RWPE1 (cell line): ENCODE measurements around the gene ZNF146.

ENCODE experiments used
- CTCF ChIA-PET: fragments of 350-600 bp; sonication (Branson Sonifier 250); formaldehyde crosslinking; extraction: SDS; loops from one replicate; lab custom pipeline; 2021; lab: Yijun Ruan, JAX
- POLR2A ChIA-PET: fragments of 400-600 bp; formaldehyde crosslinking; extraction: SDS; loops from one replicate; lab custom pipeline; 2020; ENCODE audit warnings: antibody characterized with exemption; ENCODE audit not compliant: low non-redundant PET; lab: Yijun Ruan, JAX
- DNase-seq: peaks from one replicate; pipeline ENCODE4 v3.0.0; 2012; ENCODE audit warnings: low spot score
- H3K27ac ChIP-seq: fragments of 450-650 bp; 2 replicates; pipeline ENCODE4 v1.5.1; 2017
- CTCF ChIP-seq: fragments of 450-650 bp; conservative IDR thresholded peaks from 2 replicates; pipeline ENCODE4 v1.5.1; 2017; ENCODE audit warnings: low read depth, mild to moderate bottlenecking

The ZNF146 gene

GRCh38 chr19:36246006-36246481, 31.1 kb downstream of the ZNF146 start:
- no peak overlapping the region for H3K27ac ChIP-seq
- TF ChIP-seq CTCF = no peak
- POLR2A ChIA-PET = no interaction called here
- CTCF ChIA-PET = no interaction called here
- no peak for DNase-seq

- POLR2A ChIA-PET = no interaction called here
- no peak overlapping the region for H3K27ac ChIP-seq
- no peak for TF ChIP-seq CTCF
- DNase-seq = no peak
- CTCF ChIA-PET = no interaction called here
These were observed 37.1 kb downstream of the ZNF146 start for GRCh38 chr19:36252047-36252446.

- DNase-seq = no peak
- TF ChIP-seq CTCF = no peak
- ChIA-PET CTCF (no interaction called here), POLR2A (no interaction called here)
- H3K27ac ChIP-seq = no peak overlapping the region
These were observed 39.9 kb downstream of the ZNF146 start for GRCh38 chr19:36254848-36255247.

GRCh38 chr19:36255316-36255715, 40.4 kb downstream of the ZNF146 start:
- ChIA-PET CTCF (no interaction called here), POLR2A (no interaction called here)
- no peak for TF ChIP-seq CTCF
- H3K27ac ChIP-seq = no peak overlapping the region
- no peak for DNase-seq

- no peak overlapping the region for H3K27ac ChIP-seq
- ChIA-PET CTCF (no interaction called here), POLR2A (no interaction called here)
- DNase-seq = no peak
- no peak for TF ChIP-seq CTCF
These were observed 41.2 kb downstream of the ZNF146 start for GRCh38 chr19:36256064-36256463.

- no peak overlapping the region for H3K27ac ChIP-seq
- POLR2A ChIA-PET = no interaction called here
- TF ChIP-seq CTCF = no peak
- CTCF ChIA-PET = no interaction called here
- DNase-seq = no peak
These were observed 42.1 kb downstream of the ZNF146 start for GRCh38 chr19:36256853-36257519.
